ENCODE data around the gene AFF4. TPM values are rescaled to one million over a fixed set of nuclear protein-coding genes. Genes with fewer than 3 reads are reported as not detected.

The AFF4 gene
- total RNA-seq, 2 experiments from 2014 or later = 33.9 to 40.0 TPM

DNA sequence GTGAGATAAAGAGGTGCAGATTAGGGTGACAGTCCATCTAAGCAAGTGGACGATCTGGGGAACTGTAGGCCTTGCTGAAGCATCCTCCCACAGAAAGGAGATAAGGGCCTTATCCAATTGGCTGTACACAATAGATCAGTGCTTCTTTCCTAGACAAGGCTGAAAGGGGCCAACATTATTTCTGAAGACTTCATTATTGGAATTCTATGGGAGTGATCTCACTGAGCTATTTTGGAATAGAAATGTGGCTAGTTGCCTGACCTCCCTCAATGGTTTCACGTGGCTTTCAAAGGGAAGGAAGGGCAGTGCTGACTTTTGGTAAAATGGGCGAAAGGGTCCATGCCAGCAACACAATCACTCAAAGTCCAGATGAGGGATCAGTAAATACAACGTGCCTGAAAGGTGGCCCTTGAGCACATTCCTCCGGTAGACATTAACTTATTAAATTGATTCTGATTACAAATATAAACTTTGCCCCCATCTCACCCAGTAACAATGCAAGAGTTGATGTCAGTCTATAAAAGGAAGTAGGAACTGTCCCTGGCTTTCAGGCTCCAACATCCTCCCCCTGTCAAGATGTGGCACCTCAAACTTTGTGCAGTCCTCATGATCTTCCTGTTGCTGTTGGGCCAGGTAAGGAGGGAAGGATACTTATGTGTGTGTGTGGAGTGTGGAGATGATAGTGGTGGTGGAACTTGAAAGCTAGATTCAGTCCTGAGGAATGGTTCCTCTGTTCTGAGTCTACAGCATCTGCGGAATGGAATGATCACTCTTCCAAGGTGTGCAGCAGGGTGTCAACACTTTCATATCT is 90.1 kb downstream of the AFF4 start, which contains the start of gene LEAP2:
Gene LEAP2, plus strand, starts transcription at position 550 of the 811 bp plus-strand sequence. Its CDS starts 27 bp downstream, at position 577.
- H3K27ac Mint-ChIP-seq = no peak within 1 kb of the TSS
- H3K4me1 Mint-ChIP-seq = peaks cover 5% of the 10 kb centered on the region
- H3K36me3 Mint-ChIP-seq (ENCODE audit: low read depth) = peaks cover 33% of the 10 kb centered on the region
- DNase-seq = no peak
- no peak within 1 kb of the TSS for H3K4me3 Mint-ChIP-seq
- POLR2A ChIA-PET = no interaction called here
- CTCF ChIA-PET = interaction anchor here (0.6 to 1.0 kb wide), 3 partner anchors 16 to 89 kb away, joined by 3 to 4 read pairs (median 4); no protein-coding TSS in a partner anchor
- no peaks in the 10 kb centered on the region for H3K27me3 Mint-ChIP-seq
- no peaks in the 10 kb centered on the region for H3K9me3 Mint-ChIP-seq

DNA sequence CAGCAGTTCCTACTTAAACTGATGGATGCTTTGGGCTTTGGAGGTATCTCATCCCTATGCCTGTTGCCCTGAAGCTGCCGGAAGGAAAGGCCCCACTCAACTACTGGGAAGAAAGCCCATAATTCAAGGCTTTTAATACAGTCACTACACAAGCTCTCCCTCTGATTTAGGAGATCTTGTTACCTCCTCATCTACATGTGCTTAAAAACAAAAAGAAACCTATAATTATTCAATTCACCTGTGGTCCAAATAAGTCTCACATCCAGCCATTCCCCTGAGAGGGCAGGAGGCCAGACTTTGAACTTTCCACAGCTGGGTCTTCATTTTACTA is 90.7 kb downstream of the AFF4 start:
- Mint-ChIP-seq H3K27ac (no peak overlapping the region), H3K36me3 (ENCODE audit: low read depth) (peaks cover 33% of the 10 kb centered on the region), H3K9me3 (no peaks in the 10 kb centered on the region), H3K27me3 (no peaks in the 10 kb centered on the region), H3K4me3 (no peak overlapping the region), H3K4me1 (peaks cover 9% of the 10 kb centered on the region)
- CTCF ChIA-PET = interaction anchor here (0.6 to 1.0 kb wide), 2 partner anchors 16 to 89 kb away, joined by 3 to 4 read pairs; no protein-coding TSS in a partner anchor
- no peak for DNase-seq
- POLR2A ChIA-PET = no interaction called here

DNA sequence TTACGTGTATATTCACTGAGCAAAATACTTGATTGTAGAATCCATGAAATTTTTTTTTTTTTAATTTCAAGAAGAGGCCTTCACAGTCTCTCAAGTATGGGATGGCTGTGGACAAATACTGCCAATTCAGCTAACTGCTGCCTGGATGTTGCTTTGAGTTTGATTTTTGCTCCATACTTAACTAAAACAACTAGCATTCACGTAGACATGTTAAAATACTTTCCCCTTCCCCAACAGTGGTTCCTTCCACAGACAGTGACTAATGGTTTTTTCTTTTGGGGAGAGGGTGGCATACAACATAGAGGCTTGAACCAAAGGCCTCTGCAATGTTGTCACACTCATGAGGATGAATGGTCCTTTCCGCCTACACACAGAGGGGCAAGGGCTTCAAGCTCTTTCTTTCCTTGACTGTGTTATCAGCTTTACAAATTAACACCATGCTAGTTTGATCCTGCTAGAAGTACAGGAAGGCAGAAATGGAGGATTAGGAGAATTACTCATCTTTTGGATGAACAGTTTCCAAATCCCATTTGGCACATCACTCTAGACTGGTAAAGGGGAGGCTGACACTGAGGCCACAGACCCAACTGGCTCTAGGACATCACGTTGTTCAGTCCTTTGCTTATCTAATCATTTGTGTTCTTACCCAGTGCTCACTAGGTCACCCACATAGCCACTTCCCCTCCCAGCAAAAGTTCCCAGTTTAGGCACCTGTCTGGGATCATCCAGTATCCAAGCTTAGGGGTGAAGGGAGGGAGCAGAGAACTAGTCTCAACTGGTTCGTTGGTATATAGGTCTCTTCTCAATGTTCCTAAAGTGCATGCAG is 91.8 kb downstream of the AFF4 start:
- H3K36me3 Mint-ChIP-seq (ENCODE audit: low read depth) = peaks cover 39% of the 10 kb centered on the region
- H3K4me3 Mint-ChIP-seq = no peak overlapping the region
- no peak for DNase-seq
- H3K27ac Mint-ChIP-seq = no peak overlapping the region
- ChIA-PET CTCF (interaction anchor here (0.7 to 1.8 kb wide), 3 partner anchors 8 to 177 kb away, joined by 3 to 4 read pairs (median 3); no protein-coding TSS in a partner anchor), POLR2A (no interaction called here)
- H3K9me3 Mint-ChIP-seq = no peaks in the 10 kb centered on the region
- H3K4me1 Mint-ChIP-seq = peaks cover 17% of the 10 kb centered on the region
- H3K27me3 Mint-ChIP-seq = no peaks in the 10 kb centered on the region

DNA sequence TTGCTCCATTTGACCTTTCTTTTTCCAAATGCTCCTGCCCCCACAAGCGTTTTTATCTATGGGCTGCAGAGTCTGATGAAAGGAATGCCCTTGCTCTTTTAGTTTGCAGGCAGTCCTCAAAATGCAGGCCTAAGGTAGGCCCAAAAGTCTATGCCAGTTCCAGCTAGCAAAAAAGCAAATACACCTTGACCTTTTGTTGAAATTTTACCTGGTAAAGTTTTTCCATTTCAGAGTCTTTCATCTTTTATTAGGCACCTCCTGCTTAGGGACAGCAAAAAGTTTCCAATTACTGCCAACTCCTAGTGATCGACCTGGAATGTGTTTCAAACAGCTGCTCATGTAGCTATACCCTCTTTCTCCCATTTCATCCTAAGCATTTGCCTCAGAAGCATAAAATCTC is 92.6 kb downstream of the AFF4 start:
- POLR2A ChIA-PET = no interaction called here
- CTCF ChIA-PET = interaction anchor here (0.6 to 1.8 kb wide), 4 partner anchors 9 to 178 kb away, joined by 3 to 4 read pairs (median 3); no protein-coding TSS in a partner anchor
- Mint-ChIP-seq H3K27me3 (no peaks in the 10 kb centered on the region), H3K27ac (no peak overlapping the region), H3K4me3 (no peak overlapping the region), H3K9me3 (no peaks in the 10 kb centered on the region), H3K4me1 (peaks cover 23% of the 10 kb centered on the region), H3K36me3 (ENCODE audit: low read depth) (peaks cover 40% of the 10 kb centered on the region)
- DNase-seq = no peak

DNA sequence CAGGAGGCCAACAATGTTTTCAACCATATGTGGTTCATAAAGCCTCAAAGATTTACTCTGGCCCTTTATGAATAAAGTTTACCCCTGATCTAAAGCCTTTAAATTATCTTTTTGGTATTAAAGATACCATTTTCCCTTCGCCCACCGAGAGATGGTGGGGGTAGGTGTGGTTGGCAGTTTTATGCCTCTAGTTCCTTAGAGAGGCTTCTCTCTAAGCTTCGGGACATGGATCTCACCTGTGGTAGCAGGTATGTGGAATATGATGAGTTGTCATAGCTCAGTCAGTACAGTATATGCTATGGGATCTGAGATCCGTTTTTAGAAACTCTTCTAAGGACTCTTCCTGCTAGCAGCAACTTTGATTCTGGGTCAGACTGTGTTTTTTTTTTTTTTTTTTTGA is 94.7 kb downstream of the AFF4 start:
- peak overlapping the region; percentile 73 for H3K27ac Mint-ChIP-seq

DNA sequence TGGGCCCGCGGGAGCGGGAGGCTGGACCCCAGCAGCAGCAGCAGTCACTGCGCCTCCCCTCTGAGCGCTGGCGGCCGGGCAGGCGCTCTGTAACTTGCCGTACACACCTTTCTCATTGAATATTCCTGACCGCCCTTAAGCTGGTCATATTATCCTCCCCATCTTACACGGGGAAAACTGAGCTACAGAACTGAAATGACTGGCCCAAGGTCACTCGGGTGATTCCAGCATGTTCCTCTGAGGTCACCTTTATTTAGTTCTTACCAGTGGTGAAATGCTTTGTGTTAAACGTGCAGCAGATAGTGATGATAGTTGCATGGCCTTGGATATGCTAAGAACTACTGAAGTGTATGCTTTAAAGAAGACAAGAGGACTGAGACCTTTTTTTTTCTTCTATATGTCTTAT is 96.4 kb downstream of the AFF4 start:
- CTCF ChIA-PET = interaction anchor here (1.1 to 4.8 kb wide), 4 partner anchors 10 to 1172 kb away, joined by 3 to 24 read pairs (median 6); no protein-coding TSS in a partner anchor
- H3K27ac Mint-ChIP-seq = peak overlapping the region; percentile 100
- peaks cover 33% of the 10 kb centered on the region for H3K36me3 Mint-ChIP-seq (ENCODE audit: low read depth)
- peak overlapping the region; percentile 96 for H3K4me3 Mint-ChIP-seq
- H3K27me3 Mint-ChIP-seq = no peaks in the 10 kb centered on the region
- POLR2A ChIA-PET = interaction anchor here (0.6 kb wide), 1 partner anchor 495 kb away, joined by 3 read pairs; no protein-coding TSS in a partner anchor
- H3K4me1 Mint-ChIP-seq = peaks cover 29% of the 10 kb centered on the region
- H3K9me3 Mint-ChIP-seq = no peaks in the 10 kb centered on the region
- DNase-seq = no peak

More for the DNA sequence above, 94.7 kb downstream of the AFF4 start:
- Mint-ChIP-seq H3K36me3 (ENCODE audit: low read depth) (peaks cover 40% of the 10 kb centered on the region), H3K9me3 (no peaks in the 10 kb centered on the region), H3K27me3 (no peaks in the 10 kb centered on the region), H3K4me1 (peaks cover 29% of the 10 kb centered on the region), H3K4me3 (no peak overlapping the region)
- ChIA-PET CTCF (interaction anchor here (0.5 to 2.9 kb wide), 7 partner anchors 8 to 41 kb away, joined by 3 to 9 read pairs (median 3); no protein-coding TSS in a partner anchor), POLR2A (interaction anchor here (0.6 kb wide), 1 partner anchor 37 kb away, joined by 6 read pairs; no protein-coding TSS in a partner anchor)
- DNase-seq = no peak

DNA sequence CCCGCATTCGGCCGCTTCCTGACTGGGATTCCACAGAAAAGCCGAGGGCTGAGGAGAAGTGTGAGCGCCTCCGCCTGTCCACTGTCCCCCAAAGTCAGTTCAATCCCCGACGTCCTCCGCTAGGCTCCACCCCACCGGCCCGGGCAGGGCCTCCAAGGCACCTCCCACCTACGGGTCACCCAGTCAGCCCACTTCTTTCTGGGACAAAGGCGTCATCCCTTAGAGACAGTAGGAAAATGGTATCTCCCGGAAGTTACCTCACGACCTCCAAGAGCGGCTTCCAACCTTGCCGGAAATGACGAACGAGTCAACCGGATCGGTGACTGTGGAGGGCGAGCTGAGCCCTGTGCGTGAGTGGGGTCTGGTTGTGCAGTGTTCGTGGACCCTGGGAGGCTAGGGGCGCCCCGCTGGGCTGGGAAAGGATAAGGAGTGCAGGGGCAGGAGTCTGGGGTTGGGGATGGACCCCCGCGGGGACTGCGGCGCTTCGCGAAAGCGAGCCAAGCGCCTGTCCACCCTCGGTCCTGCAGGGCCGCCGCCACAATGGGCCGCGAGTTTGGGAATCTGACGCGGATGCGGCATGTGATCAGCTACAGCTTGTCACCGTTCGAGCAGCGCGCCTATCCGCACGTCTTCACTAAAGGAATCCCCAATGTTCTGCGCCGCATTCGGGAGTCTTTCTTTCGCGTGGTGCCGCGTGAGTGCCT is 96.9 kb downstream of the AFF4 start, which contains the start of the genes GDF9 and UQCRQ:
Gene GDF9, minus strand, starts transcription at position 128 of the 704 bp plus-strand sequence. CDS start 1,936 bp downstream, outside the sequence.
Gene UQCRQ, plus strand, starts transcription at position 301 of the 704 bp plus-strand sequence. Its CDS starts 240 bp downstream, at position 541.
- peaks cover 5% of the 10 kb centered on the region for H3K27me3 Mint-ChIP-seq
- peak within 1 kb of the TSS; percentile 96 for H3K4me3 Mint-ChIP-seq
- peaks cover 29% of the 10 kb centered on the region for H3K36me3 Mint-ChIP-seq (ENCODE audit: low read depth)
- H3K9me3 Mint-ChIP-seq = no peaks in the 10 kb centered on the region
- ChIA-PET CTCF (interaction anchor here (1.1 to 4.8 kb wide), 5 partner anchors 10 to 1173 kb away, joined by 3 to 24 read pairs (median 5); no protein-coding TSS in a partner anchor), POLR2A (interaction anchor here (0.6 kb wide), 1 partner anchor 495 kb away, joined by 3 read pairs; no protein-coding TSS in a partner anchor)
- peak within 1 kb of the TSS; percentile 100 for H3K27ac Mint-ChIP-seq
- DNase-seq = peak; percentile 97
- peaks cover 29% of the 10 kb centered on the region for H3K4me1 Mint-ChIP-seq

DNA sequence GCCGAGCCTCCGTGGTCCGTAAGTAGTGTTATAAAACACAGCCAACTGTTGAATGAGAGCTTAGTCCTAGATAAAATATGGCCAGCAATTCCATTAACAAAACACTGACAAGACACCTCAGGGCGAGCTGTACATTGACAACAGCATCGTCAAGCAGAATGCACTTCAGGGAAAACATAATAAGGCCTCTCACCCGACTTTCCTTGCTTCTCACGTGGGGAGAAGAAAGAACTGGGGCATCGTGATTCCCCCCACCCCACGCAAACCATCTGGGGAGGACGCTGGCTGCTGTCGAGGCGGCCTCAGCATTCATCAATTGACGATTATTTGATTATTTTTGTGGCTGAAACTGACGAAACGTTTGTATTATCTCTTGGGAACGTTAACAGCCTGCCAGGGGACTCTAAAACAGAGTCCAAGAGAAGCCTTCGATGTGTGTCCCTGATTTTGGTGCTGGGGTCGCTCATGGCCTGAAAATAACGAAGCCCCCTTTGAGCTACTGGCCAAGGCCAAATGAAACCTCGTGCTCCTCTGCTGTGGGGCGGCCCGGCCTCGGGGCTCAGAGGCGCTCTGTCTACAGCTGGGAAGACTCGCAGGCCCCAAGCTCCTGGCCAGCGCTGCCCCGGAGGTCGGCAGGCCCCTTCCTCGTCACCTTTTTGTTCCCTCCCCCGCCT is 97.6 kb downstream of the AFF4 start:
- Mint-ChIP-seq H3K9me3 (no peaks in the 10 kb centered on the region), H3K27ac (peak overlapping the region; percentile 100), H3K4me3 (peak overlapping the region; percentile 96), H3K4me1 (peaks cover 29% of the 10 kb centered on the region), H3K27me3 (peaks cover 6% of the 10 kb centered on the region), H3K36me3 (ENCODE audit: low read depth) (peaks cover 26% of the 10 kb centered on the region)
- no peak for DNase-seq
- POLR2A ChIA-PET = no interaction called here
- CTCF ChIA-PET = interaction anchor here (0.6 to 4.8 kb wide), 3 partner anchors 12 to 199 kb away, joined by 5 to 24 read pairs (median 5); no protein-coding TSS in a partner anchor

DNA sequence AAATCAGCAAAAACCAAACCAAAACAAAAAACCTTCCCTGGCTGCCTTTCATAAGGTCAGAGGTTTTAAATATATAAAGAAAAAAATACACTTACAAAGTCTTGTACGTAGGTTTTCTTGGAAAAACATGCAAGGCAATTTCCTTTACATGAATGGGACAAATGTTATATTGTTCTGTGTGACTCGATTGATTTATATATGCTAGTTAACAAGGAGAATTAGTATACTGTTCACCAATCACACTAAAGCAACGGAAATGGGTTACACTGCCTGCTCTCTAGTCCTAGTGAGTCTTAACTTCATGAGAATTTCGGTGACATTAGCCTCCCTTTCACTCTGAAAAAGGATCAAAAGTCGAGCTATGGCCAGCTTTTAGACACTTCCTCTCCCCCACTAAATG is 102.7 kb downstream of the AFF4 start:
- no peak overlapping the region for H3K4me3 Mint-ChIP-seq
- peaks cover 11% of the 10 kb centered on the region for H3K27me3 Mint-ChIP-seq
- H3K27ac Mint-ChIP-seq = no peak overlapping the region
- H3K9me3 Mint-ChIP-seq = no peaks in the 10 kb centered on the region
- H3K36me3 Mint-ChIP-seq (ENCODE audit: low read depth) = no peaks in the 10 kb centered on the region
- no peak for DNase-seq
- H3K4me1 Mint-ChIP-seq = peaks cover 6% of the 10 kb centered on the region
- CTCF ChIA-PET = interaction anchor here (1.4 to 1.9 kb wide), 2 partner anchors 29 to 103 kb away, joined by 4 read pairs; partner anchors contain the start of gene AFF4
- POLR2A ChIA-PET = no interaction called here

DNA sequence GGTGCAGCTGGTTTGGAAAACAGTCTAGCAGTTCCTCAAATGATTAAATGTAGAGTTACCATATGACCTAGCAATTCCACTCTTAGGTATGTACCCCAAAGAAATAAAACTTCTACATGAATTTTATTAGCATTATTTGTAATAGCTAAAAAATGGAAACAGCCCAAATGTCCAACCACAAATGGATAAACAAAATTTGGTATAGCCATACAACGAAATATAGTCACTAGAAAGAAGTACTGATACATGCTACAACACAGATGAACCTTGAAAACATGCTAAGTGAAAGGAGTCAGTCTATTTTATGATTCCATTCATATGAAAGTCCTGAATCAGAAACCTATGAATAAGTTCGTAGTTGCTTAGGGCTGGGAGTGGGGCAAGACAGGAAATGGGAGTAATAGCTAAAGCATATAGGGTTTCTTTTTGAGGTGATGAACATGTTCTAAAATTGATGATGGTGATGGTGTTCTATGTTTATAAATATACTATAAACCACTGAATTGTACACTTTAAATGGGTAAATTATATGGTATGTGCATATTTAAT is 103.5 kb downstream of the AFF4 start:
- H3K4me1 Mint-ChIP-seq = no peaks in the 10 kb centered on the region
- CTCF ChIA-PET = no interaction called here
- H3K9me3 Mint-ChIP-seq = no peaks in the 10 kb centered on the region
- H3K27ac Mint-ChIP-seq = no peak overlapping the region
- peaks cover 13% of the 10 kb centered on the region for H3K27me3 Mint-ChIP-seq
- POLR2A ChIA-PET = no interaction called here
- no peaks in the 10 kb centered on the region for H3K36me3 Mint-ChIP-seq (ENCODE audit: low read depth)
- no peak overlapping the region for H3K4me3 Mint-ChIP-seq
- DNase-seq = no peak

DNA sequence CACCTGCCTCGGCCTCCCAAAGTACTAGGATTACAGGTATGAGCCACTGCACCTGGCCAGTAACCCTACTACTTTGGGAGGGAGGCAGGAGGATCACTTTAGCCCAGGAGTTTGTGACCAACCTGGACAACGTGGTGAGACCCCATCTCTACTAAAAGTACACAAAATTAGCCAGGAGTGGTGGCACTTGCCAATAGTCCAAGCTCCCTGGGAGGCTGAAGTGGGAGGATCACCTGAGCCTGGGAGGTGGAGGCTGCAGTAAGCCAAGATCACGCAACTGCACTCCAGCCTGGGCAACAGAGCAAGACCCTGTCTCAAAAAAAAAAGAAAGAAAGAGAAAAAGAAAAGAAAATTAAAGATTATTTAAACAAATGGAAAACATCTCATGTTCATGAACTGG is 107.4 kb downstream of the AFF4 start:
- peaks cover 4% of the 10 kb centered on the region for H3K4me1 Mint-ChIP-seq
- peaks cover 8% of the 10 kb centered on the region for H3K27me3 Mint-ChIP-seq
- no peak overlapping the region for H3K27ac Mint-ChIP-seq
- no peak for DNase-seq
- ChIA-PET POLR2A (no interaction called here), CTCF (interaction anchor here (0.7 to 3.7 kb wide), 4 partner anchors 9 to 26 kb away, joined by 3 to 24 read pairs (median 4); partner anchors contain the start of genes GDF9, SHROOM1 and UQCRQ)
- no peaks in the 10 kb centered on the region for H3K9me3 Mint-ChIP-seq
- H3K4me3 Mint-ChIP-seq = no peak overlapping the region
- no peaks in the 10 kb centered on the region for H3K36me3 Mint-ChIP-seq (ENCODE audit: low read depth)

Measured in activated CD4-positive, alpha-beta T cell treated with anti-CD3 and anti-CD28 coated beads, Interleukin-2, amount 10 ng/mL, durations not matched to agents 7 days and 5 days (primary cell).